H1 (cell line): ENCODE results near the gene EMX2. TPM values are rescaled to one million over a fixed set of nuclear protein-coding genes. Genes with fewer than 3 reads are reported as not detected.

Experiments used
- CBX8 ChIP-seq: fragments of 300-800, 300-1000 bp; sonication (generic); IDR thresholded peaks from 2 replicates; pipeline ENCODE4 v1.7.1; 2016; ENCODE audit warnings: low read depth, low read length, borderline replicate concordance
- CREB1 ChIP-seq: IDR thresholded peaks from 2 replicates; pipeline ENCODE4 v1.6.1; 2012; ENCODE audit warnings: inconsistent platforms
- EP300 ChIP-seq, 2 experiments: IDR thresholded peaks; 1 replicate in 1 of 2; 2 replicates in 1 of 2; pipeline ENCODE4 v1.6.1; 2011 to 2012; ENCODE audit warnings: low read depth in 2 of 2, low read length in 2 of 2, mild to moderate bottlenecking in 2 of 2, borderline replicate concordance in 1 of 2, inconsistent platforms in 1 of 2, moderate library complexity in 1 of 2
- NRF1 ChIP-seq: IDR thresholded peaks from 2 replicates; pipeline ENCODE4 v1.6.1; 2011; ENCODE audit warnings: mild to moderate bottlenecking, low read depth, low read length, improper control_type of control experiment
- RXRA ChIP-seq: IDR thresholded peaks from 2 replicates; pipeline ENCODE4 v1.6.1; 2011; ENCODE audit warnings: low read depth, mild to moderate bottlenecking, low read length, moderate library complexity; ENCODE audit not compliant: insufficient read depth
- SAP30 ChIP-seq: fragments of 300-600 bp; sonication (generic); IDR thresholded peaks from 2 replicates; pipeline ENCODE4 v1.7.1; 2012; ENCODE audit warnings: low read length, moderate library complexity, mild to moderate bottlenecking, inconsistent platforms; ENCODE audit not compliant: insufficient read depth, insufficient replicate concordance
- SIN3A ChIP-seq, 2 experiments: IDR thresholded peaks in 1 of 2; conservative IDR thresholded peaks in 1 of 2; 2 replicates each; pipeline ENCODE4 v1.6.1; 2011 to 2012; ENCODE audit warnings: low read length in 2 of 2, improper control_type of control experiment in 1 of 2, low read depth in 1 of 2, mild to moderate bottlenecking in 1 of 2
- SP1 ChIP-seq: IDR thresholded peaks from 2 replicates; pipeline ENCODE4 v1.6.1; 2011; ENCODE audit warnings: low read depth, low read length
- SP2 ChIP-seq: IDR thresholded peaks from 2 replicates; pipeline ENCODE4 v1.6.1; 2012; ENCODE audit warnings: mild to moderate bottlenecking, low read length, inconsistent platforms
- polyA plus RNA-seq, 7 experiments: library from polyadenylated mRNA; depleted of rRNA in 3 of 7; stranded (reverse) in 5 of 7; unstranded in 2 of 7; fragments of >200 nt in 5 of 7; fragments of 200-250 nt in 2 of 7; gene quantifications; 1 replicate in 5 of 7; 2 replicates in 1 of 7; 4 replicates in 1 of 7; pipeline versions ENCODE4 v1.2.1 to v1.2.3, GENCODE V29; 2011 to 2013; ENCODE audit warnings: missing spikeins in 2 of 7, mixed read lengths in 2 of 7
- total RNA-seq: library from RNA; stranded (reverse); fragmentation: NEBNext Ultra II Directional; extraction: Animal tissue kit (Norgen Biotek cat#: 25700); gene quantifications from 2 replicates; pipeline ENCODE4 v1.2.1, GENCODE V29; 2021
- TF ChIP-seq, protein P1 (sequence below): IDR thresholded peaks from 2 replicates; pipeline ENCODE4 v1.6.1; 2011; ENCODE audit warnings: low read length, improper control_type of control experiment

The EMX2 gene
- total and polyA plus RNA-seq, 2 of the 8 experiments (the other 6 are each of a cell fraction or from before 2014, with no cell fraction given): not detected

DNA sequence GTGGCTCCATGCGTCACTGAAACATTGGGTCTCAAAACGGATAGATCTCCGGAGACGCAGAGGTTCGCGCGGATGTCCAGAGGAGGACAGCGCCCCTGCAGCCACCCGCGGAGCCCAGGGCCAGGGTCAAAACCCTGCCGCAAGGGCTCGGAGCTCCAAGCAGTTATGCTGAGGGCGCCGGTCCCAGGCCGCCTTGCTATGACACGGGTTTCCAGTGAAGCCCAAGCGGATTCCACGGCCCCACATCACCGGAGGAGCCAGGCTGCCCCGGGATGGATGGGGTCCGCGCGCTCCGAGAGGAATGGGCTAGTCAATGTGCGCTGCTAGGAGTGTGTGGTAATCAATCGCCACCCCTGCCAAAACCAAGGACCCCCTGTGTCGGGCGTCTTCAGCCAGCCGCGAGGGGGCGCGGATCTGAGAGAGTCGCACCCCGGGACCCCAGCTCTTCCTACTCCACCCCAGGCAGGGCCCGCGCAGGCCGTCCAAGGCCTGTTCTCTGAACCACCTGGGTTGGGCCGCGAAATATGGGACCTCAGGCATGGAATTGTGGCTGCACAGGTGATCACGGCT lies 5.6 kb upstream of the EMX2 start (continued):
- TF ChIP-seq SP1: no peak
- no peak for TF ChIP-seq SAP30
- no peak for TF ChIP-seq RXRA
- no peak for TF ChIP-seq NRF1
- no peak for TF ChIP-seq SP2
- no peak for TF ChIP-seq CREB1
- TF ChIP-seq EP300 (IDR thresholded peaks at IDR 0.05; ENCODE audit: borderline replicate concordance in 1 of 2, low read depth in 2 of 2, low read length in 2 of 2): no peak
- no peak for TF ChIP-seq CBX8
- TF ChIP-seq, protein P1, sequence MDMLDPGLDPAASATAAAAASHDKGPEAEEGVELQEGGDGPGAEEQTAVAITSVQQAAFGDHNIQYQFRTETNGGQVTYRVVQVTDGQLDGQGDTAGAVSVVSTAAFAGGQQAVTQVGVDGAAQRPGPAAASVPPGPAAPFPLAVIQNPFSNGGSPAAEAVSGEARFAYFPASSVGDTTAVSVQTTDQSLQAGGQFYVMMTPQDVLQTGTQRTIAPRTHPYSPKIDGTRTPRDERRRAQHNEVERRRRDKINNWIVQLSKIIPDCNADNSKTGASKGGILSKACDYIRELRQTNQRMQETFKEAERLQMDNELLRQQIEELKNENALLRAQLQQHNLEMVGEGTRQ: no peak
- TF ChIP-seq SIN3A (conservative IDR thresholded peaks at IDR 0.05 in 1 of 2, IDR thresholded peaks at IDR 0.05 in 1 of 2; ENCODE audit: low read depth in 1 of 2, low read length in 2 of 2): no peak
